Suppressor macrophage treated with lipopolysaccharide for 1 hour (primary cell): ENCODE data around the gene CTDSPL.
A peak's percentile ranks its signal among the peaks of the same experiment; 100 is the strongest.
"Not testable (repeated sequence)": the region's sequence is repeated elsewhere in the genome, so short reads cannot be mapped to it uniquely, and the experiment has no call there.

Experiments used
- DNase-seq, 3 donors: peaks; one replicate each; pipeline ENCODE4 v3.0.0-alpha.2; 2020 to 2022

Gene CTDSPL

GRCh38 chr3:38022301-38022700, 160.6 kb downstream of the CTDSPL start:
- DNase-seq = peak; percentile 21 to 46 (median 28)

- DNase-seq = peak in 1 of 3 donors; percentile 24
Measured at GRCh38 chr3:38022896-38023709, 161.4 kb downstream of the CTDSPL start.

- no peak for DNase-seq
Measured at GRCh38 chr3:38026856-38027255, 165.2 kb downstream of the CTDSPL start.

GRCh38 chr3:38027466-38028465, 166.1 kb downstream of the CTDSPL start:
- DNase-seq = no peak

GRCh38 chr3:38028621-38029361, 167.1 kb downstream of the CTDSPL start:
- DNase-seq = no peak

- DNase-seq = peak; percentile 68 to 84 (median 76)
Measured at GRCh38 chr3:38029400-38030125, 167.9 kb downstream of the CTDSPL start, which contains the start of gene PLCD1. Gene PLCD1, minus strand, starts transcription at chr3:38029642. Its CDS starts 103 bp downstream, at chr3:38029539.

- no peak for DNase-seq
Measured at GRCh38 chr3:38030126-38031021, 168.7 kb downstream of the CTDSPL start.

GRCh38 chr3:38031022-38031994, 169.6 kb downstream of the CTDSPL start:
- peak; percentile 43 to 49 (median 47) for DNase-seq

GRCh38 chr3:38032328-38032865, 170.7 kb downstream of the CTDSPL start:
- DNase-seq = no peak

GRCh38 chr3:38033586-38033985, 171.9 kb downstream of the CTDSPL start:
- DNase-seq = not testable (repeated sequence)
